ENCODE measurements around the gene ABHD18. TPM values are rescaled to one million over a fixed set of nuclear protein-coding genes. Genes with fewer than 3 reads are reported as not detected.
"Not testable (repeated sequence)": the region's sequence is repeated elsewhere in the genome, so short reads cannot be mapped to it uniquely, and the experiment has no call there.

ABHD18 gene
- 35.1 TPM for total RNA-seq
- long read RNA-seq, full-length matches to known transcripts, result 15 of 47 reads
- long read RNA-seq, partial matches to known transcripts, result 23 of 47 reads
- long read RNA-seq, other reads (novel, unspliced or antisense), result 9 of 47 reads

DNA sequence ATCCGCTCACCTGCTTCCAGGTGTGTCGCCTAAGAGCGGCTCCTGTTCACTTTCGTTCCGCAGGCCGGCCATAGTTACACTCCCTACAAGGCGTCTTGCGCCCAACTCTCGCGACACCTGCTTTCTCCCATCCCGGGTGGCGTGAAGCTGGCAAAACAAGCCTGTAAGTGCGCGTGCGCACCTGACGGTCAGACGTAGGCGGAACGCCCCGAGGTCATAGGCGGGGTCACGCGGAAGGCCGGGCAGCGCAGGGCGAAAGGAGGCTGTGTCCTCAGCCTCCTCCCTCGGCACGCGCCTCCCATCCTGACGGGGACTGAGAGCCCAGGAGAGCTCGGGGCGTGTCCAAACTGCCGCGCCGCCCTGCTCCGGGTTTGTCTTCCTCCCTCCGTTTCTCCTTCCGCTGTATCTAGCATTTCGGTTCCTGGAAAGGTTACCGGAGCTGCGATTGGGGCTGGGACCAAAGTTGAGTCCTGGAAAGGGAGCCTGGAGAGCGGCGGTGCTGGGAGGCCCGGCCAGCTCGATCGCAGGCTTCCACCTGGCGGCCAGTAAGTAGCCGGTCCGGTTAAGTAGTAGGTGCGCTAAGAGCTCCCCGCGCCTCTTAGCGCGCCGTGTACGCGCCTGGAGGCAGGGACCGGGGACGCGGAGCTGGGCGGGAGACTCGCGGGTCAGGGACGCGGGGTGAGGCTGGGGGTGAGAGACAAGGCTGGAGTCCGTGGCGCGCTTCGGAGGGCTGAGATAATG, at the start of gene ABHD18, which contains the start of gene MFSD8:
Gene ABHD18, plus strand, starts transcription at position 345 of the 741 bp plus-strand sequence. CDS start 17,550 bp downstream, outside the sequence.
Gene MFSD8, minus strand, starts transcription at position 112 of the 741 bp plus-strand sequence. Its CDS starts 40 bp downstream, at position 72.
- intact Hi-C loops (cut with DNase I), result loop anchor here (1.0 to 2.0 kb wide), 3 partner anchors 85 to 182 kb away; partner anchors contain the start of genes HSPA4L, LARP1B and PLK4
- peak; percentile 99 for DNase-seq (ENCODE audit: low spot score)

DNA sequence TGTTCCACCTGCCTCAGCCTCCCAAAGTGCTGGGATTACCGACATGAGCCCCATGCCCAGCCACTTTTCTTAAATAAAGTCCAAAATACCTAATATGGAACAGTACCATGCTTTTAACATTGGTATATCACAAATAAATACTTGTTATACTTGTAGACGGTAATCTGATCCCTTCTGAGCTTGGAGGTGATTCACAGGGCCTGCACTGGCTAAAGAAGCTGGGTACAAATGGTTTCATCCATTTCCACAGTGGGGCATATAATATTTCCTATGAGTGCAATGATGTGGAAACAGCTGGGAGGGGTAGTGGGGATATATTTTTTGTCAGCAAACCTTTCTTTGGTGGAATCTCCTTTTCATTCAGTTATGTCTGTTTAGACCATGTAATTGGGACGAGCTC, 48.7 kb upstream of the ABHD18 start:
- no peak for DNase-seq (ENCODE audit: low spot score)
- intact Hi-C loops (cut with DNase I), result no loop called here

DNA sequence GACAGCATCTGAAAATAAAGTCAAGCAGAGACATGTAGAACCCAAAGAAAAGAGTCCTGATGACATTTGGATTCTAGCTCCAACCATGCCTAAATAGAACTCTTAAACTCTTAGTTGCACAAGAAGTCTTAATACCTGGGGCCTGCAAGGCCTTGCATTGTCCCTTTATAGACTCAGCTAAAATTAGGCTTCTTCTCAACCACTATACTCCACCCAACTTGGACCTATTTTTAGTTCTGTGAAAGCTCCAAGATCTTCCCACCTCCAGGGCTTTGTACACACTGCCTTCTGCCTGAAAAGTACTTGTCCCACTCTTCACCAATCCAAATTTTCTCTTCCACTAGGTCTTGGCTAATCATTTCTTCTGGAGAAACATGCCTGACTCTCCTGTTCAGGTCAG, 48.1 kb upstream of the ABHD18 start:
- intact Hi-C loops (cut with DNase I), result no loop called here
- no peak for DNase-seq (ENCODE audit: low spot score)

DNA sequence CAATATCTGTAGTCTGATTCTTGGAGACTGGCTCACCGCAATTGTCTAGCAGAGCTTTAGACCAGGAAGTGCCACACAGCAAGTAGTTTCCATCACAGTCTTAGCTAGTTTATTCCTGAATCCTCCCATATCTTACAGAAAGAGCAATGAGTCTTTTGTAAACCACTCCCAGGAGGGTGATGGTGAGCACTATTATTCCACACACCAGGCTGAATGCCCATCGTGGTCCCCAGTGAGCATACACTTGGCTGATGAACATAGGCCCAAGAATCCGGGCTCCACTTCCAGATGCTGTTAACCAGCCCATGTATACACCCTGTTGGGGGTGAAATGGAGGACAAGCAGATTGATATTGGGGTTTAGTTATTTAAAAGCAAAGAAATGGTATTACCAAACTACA, 44.7 kb upstream of the ABHD18 start:
- no peak for DNase-seq (ENCODE audit: low spot score)
- intact Hi-C loops (cut with DNase I), result no loop called here

DNA sequence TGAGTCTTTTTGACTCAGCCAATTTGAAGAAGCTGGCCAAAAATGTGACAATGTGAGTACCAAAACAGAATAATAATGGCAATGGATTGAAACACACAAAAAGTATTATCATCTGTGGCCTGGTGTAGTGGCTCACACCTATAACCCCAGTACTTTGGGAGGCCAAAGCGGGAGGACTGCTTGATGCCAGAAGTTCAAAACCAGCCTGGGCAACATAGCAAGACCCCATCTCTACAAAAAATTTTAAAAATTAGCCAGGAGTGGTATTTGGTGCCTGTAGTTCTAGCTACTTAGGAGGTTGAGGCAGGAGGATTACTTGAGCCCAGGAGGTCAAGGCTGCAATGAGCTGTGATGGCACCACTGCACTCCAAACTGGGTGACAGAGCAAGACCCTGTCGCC, 43.0 kb upstream of the ABHD18 start:
- intact Hi-C loops (cut with DNase I), result no loop called here
- no peak for DNase-seq (ENCODE audit: low spot score)

DNA sequence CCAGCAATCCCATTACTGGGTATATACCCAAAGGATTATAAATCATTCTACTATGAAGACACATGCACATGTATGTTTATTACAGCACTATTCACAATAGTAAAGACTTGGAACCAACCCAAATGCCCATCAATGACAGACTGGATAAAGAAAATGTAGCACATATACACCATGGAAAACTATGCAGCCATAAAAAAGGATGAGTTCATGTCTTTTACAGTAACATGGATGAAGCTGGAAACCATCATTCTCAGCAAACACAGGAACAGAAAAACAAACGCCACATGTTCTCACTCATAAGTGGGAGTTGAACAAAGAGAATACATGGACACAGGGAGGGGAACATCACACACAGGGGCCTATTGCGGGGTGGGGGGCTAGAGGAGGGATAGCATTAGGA, 39.5 kb upstream of the ABHD18 start:
- intact Hi-C loops (cut with DNase I); DNase-seq (ENCODE audit: low spot score): not testable (repeated sequence)

DNA sequence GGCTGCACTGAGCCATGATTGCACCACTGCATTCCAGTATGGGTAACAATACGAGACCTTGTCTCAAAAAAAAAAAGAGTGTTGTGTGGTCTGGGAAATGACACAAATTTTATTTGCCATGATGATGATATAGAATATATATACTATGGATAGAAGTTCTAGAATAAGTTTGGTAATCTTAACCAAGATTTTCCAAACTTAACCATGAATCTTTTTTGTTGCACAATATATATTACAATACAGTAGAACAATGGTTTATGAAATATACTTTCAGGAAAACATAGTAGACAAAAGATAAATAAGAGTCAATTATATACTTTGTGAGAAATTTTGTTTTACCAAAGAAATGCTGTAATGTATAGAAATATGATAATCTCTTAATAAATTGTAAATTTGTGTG, 35.0 kb upstream of the ABHD18 start:
- intact Hi-C loops (cut with DNase I), result no loop called here
- no peak for DNase-seq (ENCODE audit: low spot score)

DNA sequence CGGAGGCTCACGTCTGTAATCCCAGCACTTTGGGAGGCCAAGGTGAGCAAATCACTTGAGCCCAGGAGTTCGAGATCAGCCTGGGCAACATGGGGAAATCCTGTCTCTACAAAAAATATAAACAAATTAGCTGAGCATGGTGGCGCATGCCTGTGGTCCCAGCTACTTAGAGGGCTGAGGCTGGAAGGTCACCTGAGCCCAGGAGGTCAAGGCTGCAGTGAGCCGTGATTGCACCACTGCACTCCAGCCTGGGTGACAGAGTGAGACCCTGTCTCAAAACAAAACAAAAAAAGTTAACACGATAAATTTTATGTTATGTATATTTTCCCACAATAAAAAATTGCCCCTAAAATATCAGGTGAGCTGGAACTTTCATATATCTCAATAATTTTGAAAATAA, 33.4 kb upstream of the ABHD18 start:
- DNase-seq (ENCODE audit: low spot score); intact Hi-C loops (cut with DNase I): not testable (repeated sequence)

DNA sequence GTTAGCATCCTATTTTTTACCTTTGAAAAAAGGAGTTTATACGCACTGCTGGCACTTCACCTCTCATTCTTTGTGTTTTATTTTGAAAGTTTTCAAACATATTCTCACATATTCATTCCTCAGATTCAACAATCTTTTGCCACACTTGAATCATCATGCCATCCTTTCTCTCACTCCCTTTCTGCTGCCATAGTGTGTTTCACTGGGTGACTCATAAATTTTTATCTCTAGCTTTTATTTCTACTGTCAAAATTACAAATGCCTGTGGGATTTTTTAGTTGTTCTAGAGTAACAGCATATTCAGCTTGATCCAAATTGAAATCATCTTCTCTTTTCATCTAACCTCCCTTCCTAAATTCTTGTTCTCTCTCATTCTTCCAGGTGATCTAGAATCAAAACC, 28.2 kb upstream of the ABHD18 start:
- intact Hi-C loops (cut with DNase I), result no loop called here
- DNase-seq (ENCODE audit: low spot score), result no peak

DNA sequence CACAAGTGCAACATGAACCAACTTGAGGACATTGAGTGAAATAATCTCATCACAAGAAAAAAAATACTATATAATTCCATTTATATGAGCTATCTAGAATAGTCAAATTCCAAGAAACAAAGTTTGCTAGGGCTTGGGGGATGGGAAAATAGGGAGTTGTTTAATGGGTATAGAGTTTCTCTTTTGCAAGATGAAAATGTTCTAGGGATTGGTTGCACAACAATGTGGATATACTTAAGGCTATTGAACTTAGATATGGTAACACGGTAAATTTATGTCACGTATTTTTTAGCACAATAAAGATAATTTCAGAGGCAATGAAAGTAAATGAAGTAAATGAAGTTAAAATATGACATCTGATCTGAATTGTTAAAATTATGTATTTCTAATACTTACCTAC, 8.1 kb upstream of the ABHD18 start:
- intact Hi-C loops (cut with DNase I), result no loop called here
- DNase-seq (ENCODE audit: low spot score), result no peak

DNA sequence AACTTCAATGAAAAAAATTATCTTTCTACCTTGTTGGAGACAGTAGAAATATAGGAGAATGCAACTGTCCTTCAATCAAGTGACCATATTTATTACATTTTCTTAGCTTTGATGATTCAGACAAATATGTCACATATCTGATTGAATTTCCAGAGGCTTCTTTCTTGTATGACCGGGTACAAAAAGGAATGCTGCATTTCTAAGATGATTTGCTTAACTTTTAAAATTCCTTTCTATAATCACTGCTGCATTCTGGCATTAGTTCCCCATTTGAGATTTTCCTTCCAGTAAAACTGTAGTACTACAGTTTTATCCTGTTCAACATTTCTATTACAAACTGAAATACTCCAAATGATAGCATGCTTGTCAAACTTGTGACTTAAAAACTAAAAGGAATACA, 5.4 kb upstream of the ABHD18 start:
- no peak for DNase-seq (ENCODE audit: low spot score)
- intact Hi-C loops (cut with DNase I), result no loop called here

DNA sequence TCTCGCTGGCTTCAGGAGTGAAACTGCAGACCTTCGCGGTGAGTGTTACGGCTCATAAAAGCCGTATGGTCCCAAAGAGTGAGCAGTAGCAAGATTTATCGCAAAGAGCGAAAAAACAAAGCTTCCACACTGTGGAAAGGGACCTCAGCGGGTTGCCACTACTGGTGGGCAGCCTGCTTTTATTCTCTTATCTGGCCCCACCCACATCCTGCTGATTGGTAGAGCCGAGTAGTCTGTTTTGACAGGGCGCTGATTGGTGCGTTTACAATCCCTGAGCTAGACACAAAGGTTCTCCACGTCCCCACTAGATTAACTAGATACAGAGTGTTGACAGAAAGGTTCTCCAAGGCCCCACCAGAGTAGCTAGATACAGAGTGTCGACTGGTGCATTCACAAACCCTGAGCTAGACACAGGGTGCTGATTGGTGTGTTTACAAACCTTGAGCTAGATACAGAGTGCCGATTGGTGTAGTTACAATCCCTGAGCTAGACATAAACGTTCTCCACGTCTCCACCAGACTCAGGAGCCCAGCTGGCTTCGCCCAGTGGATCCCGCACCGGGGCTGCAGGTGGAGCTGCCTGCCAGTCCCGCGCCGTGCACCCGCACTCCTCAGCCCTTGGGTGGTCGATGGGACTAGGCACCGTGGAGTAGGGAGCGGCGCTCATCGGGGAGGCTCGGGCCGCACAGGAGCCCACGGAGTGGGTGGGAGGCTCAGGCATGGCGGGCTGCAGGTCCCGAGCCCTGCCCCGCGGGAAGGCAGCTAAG, 1.4 kb upstream of the ABHD18 start:
- intact Hi-C loops (cut with DNase I), result loop anchor here (2.0 kb wide), 1 partner anchor 181 kb away; the partner anchor contains the start of gene HSPA4L
- not testable (repeated sequence) for DNase-seq (ENCODE audit: low spot score)

DNA sequence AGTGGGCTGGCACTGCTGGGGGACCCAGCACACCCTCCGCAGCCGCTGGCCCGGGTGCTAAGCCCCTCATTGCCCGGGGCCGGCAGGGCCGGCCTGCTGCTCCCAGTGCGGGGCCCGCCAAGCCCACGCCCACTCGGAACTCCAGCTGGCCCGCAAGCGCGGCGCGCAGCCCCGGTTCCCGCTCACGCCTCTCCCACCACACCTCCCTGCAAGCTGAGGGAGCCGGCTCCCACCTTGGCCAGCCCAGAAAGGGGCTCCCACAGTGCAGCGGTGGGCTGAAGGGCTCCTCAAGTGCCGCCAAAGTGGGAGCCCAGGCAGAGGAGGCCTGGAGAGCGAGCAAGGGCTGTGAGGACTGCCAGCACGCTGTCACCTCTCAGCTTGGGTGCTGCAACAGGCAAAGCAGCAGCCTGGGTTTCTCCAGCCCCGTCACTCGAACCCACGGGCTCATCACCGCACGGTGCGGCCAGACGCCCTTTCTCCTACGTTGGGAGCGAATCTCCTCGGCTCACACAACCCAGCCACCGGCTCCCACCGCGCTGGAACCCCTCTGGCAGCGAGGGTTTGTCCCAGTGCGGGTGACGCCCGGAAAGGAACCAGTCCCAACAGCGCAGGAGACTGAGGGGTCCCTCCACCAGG, 662 bp upstream of the ABHD18 start:
- DNase-seq (ENCODE audit: low spot score), result not testable (repeated sequence)
- intact Hi-C loops (cut with DNase I), result loop anchor here (1.0 to 2.0 kb wide), 3 partner anchors 84 to 182 kb away; partner anchors contain the start of genes HSPA4L, LARP1B and PLK4

DNA sequence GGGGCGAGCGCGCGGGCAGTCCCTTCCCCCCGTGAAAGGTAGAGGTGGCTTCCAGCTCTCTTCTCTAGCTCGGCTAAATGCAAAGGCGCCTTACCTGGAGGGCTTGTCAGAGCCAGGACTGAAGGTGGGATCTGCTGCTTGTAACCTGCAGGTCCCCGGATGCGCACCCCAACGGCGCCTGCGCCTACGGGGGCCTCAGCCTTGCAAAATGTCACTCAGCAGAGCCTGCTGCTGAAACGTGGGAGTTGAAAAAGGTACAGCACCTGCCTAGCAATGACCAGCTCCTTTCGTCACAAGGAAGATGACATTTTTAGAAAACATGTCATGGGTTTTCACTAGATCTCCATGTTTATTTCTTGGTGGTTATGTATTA, 583 bp downstream of the ABHD18 start:
- intact Hi-C loops (cut with DNase I), result loop anchor here (1.0 to 2.0 kb wide), 3 partner anchors 85 to 183 kb away; partner anchors contain the start of genes HSPA4L, LARP1B and PLK4
- no peak for DNase-seq (ENCODE audit: low spot score)

DNA sequence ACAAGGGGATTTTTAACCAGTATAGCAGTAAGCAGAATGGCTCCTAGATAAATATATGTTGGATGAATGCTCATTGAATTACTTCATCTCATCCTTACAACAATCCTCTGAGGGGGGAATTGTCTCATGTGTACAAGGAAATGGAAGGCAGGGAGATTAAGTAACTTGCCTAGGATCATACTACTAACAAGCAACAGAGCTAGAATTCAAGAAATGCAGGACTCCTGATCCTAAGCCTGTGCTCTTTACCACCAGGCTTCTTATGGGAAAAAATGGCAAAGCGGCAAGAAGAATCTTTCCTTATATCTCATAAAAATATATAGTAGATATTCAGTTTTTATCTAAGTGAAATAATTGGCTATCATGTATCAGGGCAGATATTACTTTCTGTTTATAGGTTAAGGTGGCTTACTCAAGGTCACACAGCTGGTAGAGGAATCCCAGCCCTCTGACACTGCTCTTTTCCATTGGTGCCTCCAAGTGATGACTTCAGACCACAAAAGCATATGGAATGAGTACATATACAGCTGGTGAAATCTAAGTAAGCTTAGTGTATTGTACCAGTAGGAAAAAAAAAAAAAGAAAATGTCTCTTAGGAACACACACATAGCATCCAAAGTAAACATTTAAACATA, 2.1 kb downstream of the ABHD18 start:
- no peak for DNase-seq (ENCODE audit: low spot score)
- intact Hi-C loops (cut with DNase I), result no loop called here

DNA sequence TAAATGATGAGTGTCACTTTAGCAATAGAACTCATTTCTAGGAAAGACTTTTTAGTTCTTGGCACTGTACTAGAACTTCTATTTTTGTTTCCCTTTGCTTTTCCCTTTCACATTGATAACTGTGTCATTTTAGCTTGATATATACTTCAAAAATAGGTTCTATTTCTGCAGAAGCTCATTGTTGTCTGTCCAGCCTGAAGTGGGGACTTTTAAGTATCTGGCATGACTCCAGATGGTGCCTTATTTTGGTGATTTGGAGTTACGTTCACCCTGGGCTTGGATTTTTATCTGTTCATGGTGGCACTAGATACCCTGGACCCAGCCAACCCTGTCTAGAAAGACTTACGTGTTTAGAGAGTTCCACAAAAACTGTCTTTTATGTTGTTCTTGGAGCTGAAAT, 3.4 kb downstream of the ABHD18 start:
- intact Hi-C loops (cut with DNase I), result no loop called here
- DNase-seq (ENCODE audit: low spot score), result no peak

DNA sequence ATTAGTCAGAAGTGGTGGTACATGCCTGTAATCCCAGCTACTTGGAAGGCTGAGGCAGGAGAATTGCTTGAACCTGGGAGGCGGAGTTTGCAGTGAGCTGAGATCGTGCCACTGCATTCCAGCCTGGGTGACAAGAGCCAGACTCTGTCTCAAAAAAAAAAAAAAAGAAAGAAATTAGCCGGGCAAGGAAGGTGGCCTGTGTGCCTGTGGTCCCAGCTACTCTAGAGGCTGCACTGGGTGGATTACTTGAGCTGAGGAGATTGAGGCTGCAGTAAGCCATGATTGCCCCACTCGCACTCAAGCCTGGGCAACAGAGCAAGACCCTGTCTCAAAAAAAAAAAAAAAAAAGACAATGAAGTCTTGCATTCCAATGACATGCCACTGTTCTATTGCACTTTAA, 5.7 kb downstream of the ABHD18 start:
- intact Hi-C loops (cut with DNase I); DNase-seq (ENCODE audit: low spot score): not testable (repeated sequence)

DNA sequence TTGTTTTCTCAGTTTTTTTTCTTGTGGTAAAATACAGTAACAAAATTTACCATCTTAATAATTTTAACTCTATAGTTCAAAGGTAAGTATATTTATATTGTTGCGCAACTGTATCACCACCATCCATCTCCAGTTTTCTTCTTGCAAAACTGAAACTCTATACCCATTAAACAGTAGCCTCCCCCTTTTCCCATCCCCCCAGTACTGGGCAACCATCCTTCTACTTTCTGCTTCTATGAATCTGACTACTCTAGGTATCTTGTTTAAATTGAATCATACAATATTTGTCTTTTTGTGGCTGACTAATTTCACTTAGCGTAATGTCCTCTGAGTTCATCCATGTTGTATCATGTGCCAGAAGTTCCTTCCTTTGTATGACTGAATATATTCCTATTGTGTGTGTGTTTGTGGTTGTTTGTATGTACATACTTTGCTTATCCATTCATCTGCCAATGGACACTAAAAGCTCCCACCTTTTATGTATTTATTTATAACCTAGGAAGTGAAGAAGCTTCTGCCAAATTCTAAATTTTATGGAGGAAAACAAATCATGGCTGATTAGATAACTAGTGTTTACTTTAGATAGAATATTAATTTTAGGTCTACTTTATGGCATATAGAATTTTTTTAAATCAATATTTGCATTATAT, 10.0 kb downstream of the ABHD18 start:
- no peak for DNase-seq (ENCODE audit: low spot score)
- intact Hi-C loops (cut with DNase I), result no loop called here

DNA sequence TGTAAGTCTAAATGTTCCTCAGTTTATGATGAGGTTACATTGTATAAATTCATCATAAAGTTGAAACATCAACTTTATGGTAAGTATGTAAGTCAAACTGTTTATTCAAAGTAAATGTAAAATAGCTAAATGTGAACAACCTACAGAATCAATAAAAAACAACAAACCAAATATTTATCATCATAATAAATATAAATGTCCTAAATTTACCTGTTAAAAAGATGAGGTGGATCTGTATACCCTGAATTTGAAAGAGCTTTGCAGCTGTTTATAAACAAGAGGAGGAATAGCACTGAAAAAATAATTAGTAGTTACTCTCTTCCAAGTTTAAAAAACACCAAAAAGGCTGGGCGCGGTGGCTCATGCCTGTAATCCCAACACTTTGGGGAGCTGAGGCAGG, 13.7 kb downstream of the ABHD18 start:
- DNase-seq (ENCODE audit: low spot score), result no peak
- intact Hi-C loops (cut with DNase I), result no loop called here

All from cardiac septum (tissue), 1 donor.